Measurements from ENCODE around the gene SH3RF3.
A peak's percentile ranks its signal among the peaks of the same experiment; 100 is the strongest.

Gene SH3RF3

DNA sequence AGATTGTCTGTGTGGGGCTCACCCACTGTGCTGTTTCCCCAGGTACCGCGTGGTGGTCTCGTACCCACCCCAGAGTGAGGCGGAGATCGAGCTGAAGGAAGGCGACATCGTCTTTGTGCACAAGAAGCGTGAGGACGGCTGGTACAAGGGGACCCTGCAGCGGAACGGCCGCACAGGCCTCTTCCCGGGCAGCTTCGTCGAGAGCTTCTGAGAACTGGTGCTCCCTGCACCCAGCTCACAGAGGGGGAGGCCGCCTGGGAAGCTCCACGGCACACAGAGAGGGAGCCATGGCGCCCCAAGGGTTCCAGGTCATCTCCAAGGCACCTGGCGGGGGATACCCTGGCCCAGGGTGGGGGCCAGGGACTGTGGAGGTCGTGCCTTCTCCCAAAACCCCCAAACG is 372.5 kb downstream of the SH3RF3 start:
- DNase-seq (ENCODE audit: low spot score): no peak

- no peak for DNase-seq (ENCODE audit: low spot score)
Measured at GRCh38 chr2:109503191-109503590, 374.2 kb downstream of the SH3RF3 start.

DNA sequence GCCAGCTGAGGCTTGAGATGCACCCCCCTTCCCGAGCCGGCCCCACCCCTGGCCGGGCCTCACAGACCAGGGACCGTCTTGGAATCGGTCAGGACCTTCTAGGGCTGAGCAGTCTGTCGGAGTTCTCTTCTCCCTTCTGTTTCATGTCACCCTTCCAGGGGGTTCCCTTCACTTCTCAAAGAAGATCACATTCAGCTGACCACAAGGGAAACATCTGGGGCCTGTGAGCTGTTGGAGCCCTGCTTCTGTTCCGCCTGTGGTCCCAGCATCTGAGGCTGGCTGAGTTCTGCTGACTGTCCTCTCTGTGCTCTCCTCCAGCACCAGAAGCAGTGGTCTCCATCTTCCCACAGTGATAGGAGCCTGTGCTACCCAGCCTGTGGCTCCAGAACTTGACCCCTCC is 378.2 kb downstream of the SH3RF3 start:
- DNase-seq (ENCODE audit: low spot score): no peak

DNA sequence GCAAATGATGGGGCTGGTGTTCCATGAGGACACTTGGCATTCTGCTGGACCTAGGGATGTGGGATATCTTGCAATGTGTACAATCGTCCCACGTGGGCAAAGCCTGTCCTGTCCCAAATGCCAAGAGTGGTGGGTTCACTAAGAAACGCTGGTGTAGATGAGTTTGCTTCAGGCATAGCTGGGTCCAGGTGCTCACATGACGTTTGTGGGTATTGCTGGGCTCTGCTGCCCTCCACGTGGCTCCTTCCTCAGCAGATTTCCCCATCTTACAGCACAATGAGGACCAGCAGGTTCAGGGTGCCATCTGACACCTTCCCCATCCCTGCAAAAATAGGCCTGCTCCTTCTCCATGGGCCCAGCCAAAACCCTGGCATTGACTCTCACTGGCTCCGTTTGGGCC is 378.8 kb downstream of the SH3RF3 start:
- no peak for DNase-seq (ENCODE audit: low spot score)

- no peak for DNase-seq (ENCODE audit: low spot score)
Measured at GRCh38 chr2:109508556-109508955, 379.6 kb downstream of the SH3RF3 start.

GRCh38 chr2:109510136-109511028 is 381.4 kb downstream of the SH3RF3 start:
- DNase-seq (ENCODE audit: low spot score): no peak

GRCh38 chr2:109511168-109511567 is 382.2 kb downstream of the SH3RF3 start:
- DNase-seq (ENCODE audit: low spot score): no peak

GRCh38 chr2:109512076-109512475 is 383.1 kb downstream of the SH3RF3 start:
- DNase-seq (ENCODE audit: low spot score): no peak

DNA sequence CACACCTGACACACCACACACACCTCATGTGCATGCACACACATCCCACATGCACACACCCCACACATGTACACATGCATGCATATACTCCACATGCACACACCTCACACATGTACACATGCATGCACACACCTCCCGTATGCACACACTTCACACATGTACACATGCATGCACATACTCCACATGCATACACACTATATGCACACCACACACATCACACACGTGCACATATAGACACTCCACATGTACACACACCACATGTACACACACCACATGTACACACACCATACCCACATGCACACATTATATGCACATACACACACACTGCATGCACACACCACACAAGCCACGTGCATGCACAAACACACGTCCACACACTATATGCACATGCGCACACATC is 384.2 kb downstream of the SH3RF3 start:
- DNase-seq (ENCODE audit: low spot score): no peak

- no peak for DNase-seq (ENCODE audit: low spot score)
Measured at GRCh38 chr2:109513749-109514588, 385.0 kb downstream of the SH3RF3 start.

GRCh38 chr2:109514857-109515256 is 385.9 kb downstream of the SH3RF3 start:
- DNase-seq (ENCODE audit: low spot score): no peak

- DNase-seq (ENCODE audit: low spot score): no peak
Measured at GRCh38 chr2:109516445-109517117, 387.6 kb downstream of the SH3RF3 start.

DNA sequence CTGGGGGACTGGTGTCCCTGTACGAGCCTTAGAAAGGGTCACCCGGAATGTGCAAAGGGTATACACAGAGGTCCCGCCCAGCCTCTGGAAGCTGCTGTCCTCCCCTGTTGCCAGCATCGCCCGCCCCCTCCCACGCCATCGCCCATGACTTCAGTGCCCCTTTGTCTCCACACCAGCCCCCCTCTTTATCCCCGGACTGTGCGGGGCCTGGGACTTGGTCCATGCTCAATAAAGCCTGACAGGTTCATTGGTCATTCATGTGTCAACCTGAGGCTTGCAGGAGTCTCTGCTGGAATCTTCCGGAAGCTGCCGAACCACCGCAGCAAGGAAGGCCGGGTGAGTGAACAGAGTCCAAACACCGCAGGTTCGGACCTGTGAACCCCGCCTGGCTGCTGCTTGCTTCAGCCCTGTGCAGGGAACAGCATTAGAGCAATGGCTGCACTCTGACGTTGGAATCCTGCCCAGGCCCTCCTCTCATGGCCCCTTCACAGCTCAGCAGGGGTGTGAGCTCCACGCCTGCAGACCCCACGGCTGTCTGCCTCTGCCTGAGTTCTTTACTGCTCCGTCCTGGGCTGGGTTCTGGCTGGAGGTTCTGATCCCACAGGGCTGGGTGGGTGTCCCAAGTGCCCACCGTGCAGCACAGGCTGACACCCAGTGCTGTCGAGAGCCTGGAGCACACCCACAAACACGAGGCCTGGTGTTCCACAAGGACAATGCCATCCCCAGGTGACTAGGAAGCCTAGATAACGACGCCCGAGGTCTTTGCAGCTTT is 388.3 kb downstream of the SH3RF3 start:
- no peak for DNase-seq (ENCODE audit: low spot score)

GRCh38 chr2:109519513-109519912 is 390.5 kb downstream of the SH3RF3 start:
- no peak for DNase-seq (ENCODE audit: low spot score)

GRCh38 chr2:109521233-109522062 is 392.4 kb downstream of the SH3RF3 start:
- DNase-seq (ENCODE audit: low spot score): no peak

DNA sequence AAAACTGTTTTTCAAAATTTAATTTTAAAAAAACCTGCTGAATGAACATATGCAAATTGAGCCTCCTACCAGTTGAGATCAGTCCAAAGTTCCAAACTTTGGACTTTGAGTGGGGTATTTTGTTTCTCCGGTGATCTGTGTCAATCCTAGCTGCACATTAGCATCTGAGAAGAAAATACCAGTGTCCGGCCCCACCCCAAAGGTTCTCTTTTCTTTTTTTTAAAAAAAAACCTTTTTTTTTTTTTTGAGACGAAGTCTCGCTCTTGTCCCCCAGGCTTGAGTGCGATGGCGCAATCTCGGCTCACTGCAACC is 393.0 kb downstream of the SH3RF3 start:
- DNase-seq (ENCODE audit: low spot score): no peak

- peak; percentile 44 for DNase-seq (ENCODE audit: low spot score)
Measured at GRCh38 chr2:109523121-109523520, 394.1 kb downstream of the SH3RF3 start.

DNA sequence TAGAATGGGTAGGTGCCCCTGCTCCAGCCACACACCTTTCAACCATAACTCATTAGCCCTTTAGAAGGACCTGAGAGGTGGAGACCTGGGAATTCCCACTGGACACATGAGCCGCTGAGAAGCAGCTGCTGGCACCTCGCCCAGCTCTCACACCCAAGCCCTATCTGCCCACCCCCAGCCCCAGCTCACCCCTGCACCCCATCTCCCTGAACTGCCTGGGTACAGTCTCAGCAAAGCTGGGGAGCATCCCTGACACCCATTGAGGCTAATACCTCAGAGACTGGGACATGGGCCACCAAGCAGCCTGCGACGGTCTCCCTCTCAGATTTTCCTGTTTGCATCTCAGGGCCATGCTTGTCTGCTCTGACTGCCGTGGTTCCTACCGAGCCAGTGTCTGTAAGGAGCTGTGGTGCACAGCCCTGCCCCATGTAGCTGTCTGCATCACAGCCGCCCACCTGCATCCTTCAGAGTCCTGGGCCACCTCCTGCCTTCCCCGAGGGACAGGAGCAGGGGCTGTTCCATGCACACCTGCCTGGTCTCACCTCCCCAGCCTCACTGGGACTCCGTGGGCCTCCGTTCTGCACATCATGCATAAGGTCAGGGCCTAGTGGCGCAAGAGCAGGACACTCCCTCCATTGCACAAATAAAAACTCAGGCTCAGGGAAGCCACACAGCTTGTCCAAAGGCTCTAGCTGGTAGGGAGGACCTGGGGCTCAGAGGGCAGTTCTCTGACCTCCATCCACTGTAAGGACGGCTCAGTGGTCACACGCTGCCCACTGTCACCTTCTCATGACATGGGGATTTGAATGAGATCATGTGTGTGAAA is 394.7 kb downstream of the SH3RF3 start:
- DNase-seq (ENCODE audit: low spot score): peak; percentile 42

DNA sequence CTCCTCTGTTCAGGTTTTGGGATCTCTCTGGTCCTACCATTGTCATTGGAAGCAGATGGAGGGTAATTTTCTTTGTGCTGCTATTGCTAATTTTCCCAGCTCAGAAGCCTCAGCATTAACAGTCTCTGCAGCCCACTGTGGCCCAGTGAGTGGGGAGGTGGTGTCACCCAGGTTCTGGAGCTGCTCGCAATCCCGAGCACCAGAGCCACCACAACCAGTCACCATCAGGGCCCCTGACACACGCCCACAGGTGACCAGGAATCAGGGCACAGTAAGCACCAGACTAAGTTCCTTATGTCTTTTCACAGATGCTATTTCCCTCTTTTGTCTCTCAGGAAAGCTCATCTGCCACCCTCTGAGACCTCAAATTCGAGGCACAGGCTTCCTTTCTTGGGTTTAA is 396.8 kb downstream of the SH3RF3 start:
- DNase-seq (ENCODE audit: low spot score): peak; percentile 14

- peak; percentile 31 for DNase-seq (ENCODE audit: low spot score)
Measured at GRCh38 chr2:109526442-109526970, 397.5 kb downstream of the SH3RF3 start.
